ENCODE measurements around the gene LENEP. TPM values are rescaled to one million over a fixed set of nuclear protein-coding genes. Genes with fewer than 3 reads are reported as not detected.
A peak's percentile ranks its signal among the peaks of the same experiment; 100 is the strongest.

LENEP gene
- polyA plus RNA-seq, 1 donor (not counting 4 experiments of a cell fraction or from before 2014, with no cell fraction given) = not detected

DNA sequence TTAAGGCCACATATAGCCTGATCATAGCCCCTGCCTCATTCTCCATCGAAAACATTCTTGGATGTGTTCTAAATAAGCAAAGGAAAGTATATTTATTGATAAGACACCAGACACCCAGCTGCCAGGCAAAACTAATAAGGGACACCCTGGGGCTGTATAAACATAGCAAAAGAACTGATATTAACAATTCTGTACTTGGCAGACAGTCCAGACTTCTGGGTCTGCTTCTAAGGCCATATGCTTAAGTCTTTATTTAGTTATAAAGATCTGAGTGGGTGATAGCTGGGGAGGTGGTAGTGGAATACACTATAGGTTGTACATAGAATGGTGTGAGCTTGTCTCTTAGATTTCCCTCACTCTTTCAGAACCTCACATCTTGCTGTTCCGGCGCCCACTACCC lies 15.0 kb upstream of the LENEP start:
- TF ChIP-seq EZH2 (IDR thresholded peaks at IDR 0.05; ENCODE audit: low read length) = no peak
- TF ChIP-seq, protein P1, sequence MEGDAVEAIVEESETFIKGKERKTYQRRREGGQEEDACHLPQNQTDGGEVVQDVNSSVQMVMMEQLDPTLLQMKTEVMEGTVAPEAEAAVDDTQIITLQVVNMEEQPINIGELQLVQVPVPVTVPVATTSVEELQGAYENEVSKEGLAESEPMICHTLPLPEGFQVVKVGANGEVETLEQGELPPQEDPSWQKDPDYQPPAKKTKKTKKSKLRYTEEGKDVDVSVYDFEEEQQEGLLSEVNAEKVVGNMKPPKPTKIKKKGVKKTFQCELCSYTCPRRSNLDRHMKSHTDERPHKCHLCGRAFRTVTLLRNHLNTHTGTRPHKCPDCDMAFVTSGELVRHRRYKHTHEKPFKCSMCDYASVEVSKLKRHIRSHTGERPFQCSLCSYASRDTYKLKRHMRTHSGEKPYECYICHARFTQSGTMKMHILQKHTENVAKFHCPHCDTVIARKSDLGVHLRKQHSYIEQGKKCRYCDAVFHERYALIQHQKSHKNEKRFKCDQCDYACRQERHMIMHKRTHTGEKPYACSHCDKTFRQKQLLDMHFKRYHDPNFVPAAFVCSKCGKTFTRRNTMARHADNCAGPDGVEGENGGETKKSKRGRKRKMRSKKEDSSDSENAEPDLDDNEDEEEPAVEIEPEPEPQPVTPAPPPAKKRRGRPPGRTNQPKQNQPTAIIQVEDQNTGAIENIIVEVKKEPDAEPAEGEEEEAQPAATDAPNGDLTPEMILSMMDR (optimal IDR thresholded peaks at IDR 0.05 in 1 of 3, IDR thresholded peaks at IDR 0.05 in 1 of 3, conservative IDR thresholded peaks at IDR 0.05 in 1 of 3; ENCODE audit: extremely low read depth in 1 of 3, insufficient read depth in 2 of 3, low read length in 3 of 3) = no peak
- Histone ChIP-seq H3K4me2 (ENCODE audit: control insufficient read depth, extremely low read depth, insufficient read depth, low read depth, low read length) (no peak overlapping the region), H3K27me3 (ENCODE audit: control insufficient read depth, extremely low read depth, insufficient read depth, low read length) (no peaks in the 10 kb centered on the region), H3K27ac (ENCODE audit: control insufficient read depth, insufficient read depth, low read length) (no peak overlapping the region), H4K20me1 (ENCODE audit: control insufficient read depth, extremely low read depth, insufficient read depth, low read length) (no peaks in the 10 kb centered on the region), H3K79me2 (ENCODE audit: control insufficient read depth, insufficient read depth, low read length) (peaks cover 43% of the 10 kb centered on the region), H2AFZ (ENCODE audit: control insufficient read depth, low read length) (no peak overlapping the region), H3K9me3 (ENCODE audit: control insufficient read depth, low read depth, low read length) (no peaks in the 10 kb centered on the region), H3K9ac (ENCODE audit: control insufficient read depth, extremely low read depth, insufficient read depth, low read length) (no peak overlapping the region), H3K4me3 (ENCODE audit: control insufficient read depth in 2 of 3, extremely low read depth in 1 of 3, insufficient read depth in 2 of 3, low read depth in 1 of 3, low read length in 3 of 3) (no peak overlapping the region), H3K36me3 (ENCODE audit: control insufficient read depth in 2 of 2, extremely low read depth in 1 of 2, insufficient read depth in 2 of 2, low read length in 2 of 2) (peaks cover 0 to 10% of the 10 kb centered on the region in 2 experiments), H3K9me1 (ENCODE audit: control insufficient read depth, extremely low read depth, insufficient read depth, low read length) (no peaks in the 10 kb centered on the region), H3K4me1 (ENCODE audit: control insufficient read depth, extremely low read depth, insufficient read depth, low read length) (peaks cover 14% of the 10 kb centered on the region)
- DNase-seq (ENCODE audit: low read depth, low spot score) (no peak), FAIRE-seq (no peak)
- dilution Hi-C loops (cut with MboI; ENCODE audit: extremely low pct_ligation_motif_present, low sequenced_read_pairs) = no loop called here

DNA sequence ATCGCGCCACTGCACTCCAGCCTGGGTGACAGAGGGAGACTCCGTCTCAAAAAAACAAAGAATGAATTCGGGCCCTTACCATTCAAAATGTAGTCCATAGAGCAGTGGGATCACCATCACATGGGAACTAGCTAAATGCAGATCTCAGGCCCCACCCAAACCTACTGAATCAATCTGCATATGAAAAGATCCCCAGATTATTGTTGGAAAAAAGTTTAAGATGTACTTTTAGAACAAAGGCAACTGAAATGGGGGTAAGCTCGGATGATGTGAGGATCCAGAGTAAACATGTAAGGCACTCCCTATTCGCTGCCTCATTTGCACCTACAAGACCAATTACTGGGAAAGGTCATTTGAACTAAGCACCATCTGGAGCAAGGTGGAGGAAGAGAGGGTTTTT lies 11.0 kb upstream of the LENEP start:
- Histone ChIP-seq H2AFZ (ENCODE audit: control insufficient read depth, low read length) (peak overlapping the region; percentile 88), H3K27me3 (ENCODE audit: control insufficient read depth, extremely low read depth, insufficient read depth, low read length) (no peaks in the 10 kb centered on the region), H4K20me1 (ENCODE audit: control insufficient read depth, extremely low read depth, insufficient read depth, low read length) (no peaks in the 10 kb centered on the region), H3K36me3 (ENCODE audit: control insufficient read depth in 2 of 2, extremely low read depth in 1 of 2, insufficient read depth in 2 of 2, low read length in 2 of 2) (peaks cover 4 to 9% of the 10 kb centered on the region in 2 experiments), H3K9ac (ENCODE audit: control insufficient read depth, extremely low read depth, insufficient read depth, low read length) (peak overlapping the region; percentile 47), H3K27ac (ENCODE audit: control insufficient read depth, insufficient read depth, low read length) (peak overlapping the region; percentile 63), H3K4me1 (ENCODE audit: control insufficient read depth, extremely low read depth, insufficient read depth, low read length) (peaks cover 21% of the 10 kb centered on the region), H3K4me3 (ENCODE audit: control insufficient read depth in 2 of 3, extremely low read depth in 1 of 3, insufficient read depth in 2 of 3, low read depth in 1 of 3, low read length in 3 of 3) (peak overlapping the region in 2 of 3 experiments; percentile 71 to 99), H3K4me2 (ENCODE audit: control insufficient read depth, extremely low read depth, insufficient read depth, low read depth, low read length) (peak overlapping the region; percentile 97), H3K79me2 (ENCODE audit: control insufficient read depth, insufficient read depth, low read length) (peaks cover 35% of the 10 kb centered on the region), H3K9me3 (ENCODE audit: control insufficient read depth, low read depth, low read length) (no peaks in the 10 kb centered on the region), H3K9me1 (ENCODE audit: control insufficient read depth, extremely low read depth, insufficient read depth, low read length) (no peaks in the 10 kb centered on the region)
- no peak for FAIRE-seq
- no peak for DNase-seq (ENCODE audit: low read depth, low spot score)
- no peak for TF ChIP-seq EZH2 (IDR thresholded peaks at IDR 0.05; ENCODE audit: low read length)
- TF ChIP-seq, protein P1 (optimal IDR thresholded peaks at IDR 0.05 in 1 of 3, IDR thresholded peaks at IDR 0.05 in 1 of 3, conservative IDR thresholded peaks at IDR 0.05 in 1 of 3; ENCODE audit: extremely low read depth in 1 of 3, insufficient read depth in 2 of 3, low read length in 3 of 3) = no peak
- dilution Hi-C loops (cut with MboI; ENCODE audit: extremely low pct_ligation_motif_present, low sequenced_read_pairs) = no loop called here

Data from keratinocyte (primary cell).